ENCODE data around the gene HOXA7. TPM values are rescaled to one million over a fixed set of nuclear protein-coding genes. Genes with fewer than 3 reads are reported as not detected.

HOXA7 gene
- total RNA-seq, 1 donor from 2014 or later = 1.4 TPM

GRCh38 chr7:27185013-27185853 lies 28.8 kb upstream of the HOXA7 start, which contains the start of gene HOXA11:
HOXA11 (minus strand) TSS chr7:27185232; CDS start chr7:27185144, 88 bp downstream.
- Mint-ChIP-seq H3K9me3 (ENCODE audit: low read depth) (no peaks in the 10 kb centered on the region), H3K4me1 (ENCODE audit: low read depth) (peaks cover 8% of the 10 kb centered on the region), H3K4me3 (ENCODE audit: low read depth) (peak within 1 kb of the TSS; percentile 38), H3K36me3 (ENCODE audit: insufficient read depth) (no peaks in the 10 kb centered on the region), H3K27ac (no peak within 1 kb of the TSS), H3K27me3 (peaks cover 99% of the 10 kb centered on the region)
- TF ChIP-seq CTCF (IDR thresholded peaks at IDR 0.05; ENCODE audit: unreplicated experiment) = no peak
- DNase-seq (ENCODE audit: low spot score, unreplicated experiment) = no peak

- Mint-ChIP-seq H3K4me3 (ENCODE audit: low read depth) (peak overlapping the region; percentile 38), H3K36me3 (ENCODE audit: insufficient read depth) (no peaks in the 10 kb centered on the region), H3K27ac (no peak overlapping the region), H3K4me1 (ENCODE audit: low read depth) (peaks cover 11% of the 10 kb centered on the region), H3K9me3 (ENCODE audit: low read depth) (no peaks in the 10 kb centered on the region), H3K27me3 (peaks cover 99% of the 10 kb centered on the region)
- no peak for DNase-seq (ENCODE audit: low spot score, unreplicated experiment)
- TF ChIP-seq CTCF (IDR thresholded peaks at IDR 0.05; ENCODE audit: unreplicated experiment) = no peak
Observed at GRCh38 chr7:27184337-27185012, 28.0 kb upstream of the HOXA7 start.

- Mint-ChIP-seq H3K27me3 (peaks cover 99% of the 10 kb centered on the region), H3K4me1 (ENCODE audit: low read depth) (peaks cover 13% of the 10 kb centered on the region), H3K27ac (no peak overlapping the region), H3K36me3 (ENCODE audit: insufficient read depth) (no peaks in the 10 kb centered on the region), H3K9me3 (ENCODE audit: low read depth) (no peaks in the 10 kb centered on the region), H3K4me3 (ENCODE audit: low read depth) (peak overlapping the region; percentile 38)
- no peak for DNase-seq (ENCODE audit: low spot score, unreplicated experiment)
- TF ChIP-seq CTCF (IDR thresholded peaks at IDR 0.05; ENCODE audit: unreplicated experiment) = no peak
Observed at GRCh38 chr7:27183682-27184336, 27.3 kb upstream of the HOXA7 start.

GRCh38 chr7:27182861-27183681 lies 26.6 kb upstream of the HOXA7 start:
- no peak overlapping the region for H3K4me3 Mint-ChIP-seq (ENCODE audit: low read depth)
- H3K27ac Mint-ChIP-seq = no peak overlapping the region
- H3K36me3 Mint-ChIP-seq (ENCODE audit: insufficient read depth) = no peaks in the 10 kb centered on the region
- DNase-seq (ENCODE audit: low spot score, unreplicated experiment) = no peak
- no peaks in the 10 kb centered on the region for H3K9me3 Mint-ChIP-seq (ENCODE audit: low read depth)
- no peak for TF ChIP-seq CTCF (IDR thresholded peaks at IDR 0.05; ENCODE audit: unreplicated experiment)
- peaks cover 9% of the 10 kb centered on the region for H3K4me1 Mint-ChIP-seq (ENCODE audit: low read depth)
- H3K27me3 Mint-ChIP-seq = peaks cover 99% of the 10 kb centered on the region

All from progenitor cell of endocrine pancreas (in vitro differentiated cells).